Erythroblast (primary cell): Measurements from ENCODE around the gene FAM200B.
A peak's percentile ranks its signal among the peaks of the same experiment; 100 is the strongest.
"Not testable (repeated sequence)": the region's sequence is repeated elsewhere in the genome, so short reads cannot be mapped to it uniquely, and the experiment has no call there.

Experiments used
- DNase-seq, 2 experiments: peaks; one replicate each; lab custom pipeline; 2025; lab: John Stamatoyannopoulos, UW
- GATA1 ChIP-seq: IDR thresholded peaks from 2 replicates; pipeline ENCODE4 v1.6.1; 2011; ENCODE audit warnings: low read depth, mild to moderate bottlenecking, control low read depth, low read length, moderate library complexity
- POLR2A ChIP-seq: IDR thresholded peaks from 2 replicates; pipeline ENCODE4 v1.6.1; 2011; ENCODE audit warnings: mild to moderate bottlenecking, low read length

FAM200B gene

DNA sequence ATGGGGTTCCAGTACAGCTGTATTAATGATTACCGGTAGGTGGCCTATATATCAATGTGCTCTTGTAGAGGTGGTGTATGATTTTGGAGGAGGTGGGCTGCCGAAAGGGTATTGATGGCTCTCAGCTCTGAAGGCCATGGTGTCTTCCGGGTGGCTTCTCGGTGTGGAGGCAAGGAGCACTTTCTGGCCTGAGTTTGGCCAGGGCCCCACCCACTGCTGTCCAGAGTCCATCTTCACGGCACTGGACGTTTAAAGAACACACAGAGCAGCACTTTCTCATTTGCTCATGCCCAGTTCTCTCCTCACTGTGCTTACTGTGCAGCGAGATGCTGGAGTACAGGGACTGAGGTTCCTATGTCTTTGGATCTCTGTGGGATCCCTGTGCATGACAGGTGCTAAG lies 37.3 kb downstream of the FAM200B start:
- no peak for DNase-seq
- TF ChIP-seq POLR2A, result no peak
- no peak for TF ChIP-seq GATA1

GRCh38 chr4:15719506-15719905 lies 37.9 kb downstream of the FAM200B start:
- TF ChIP-seq GATA1 (no peak), POLR2A (no peak)
- DNase-seq, result no peak

GRCh38 chr4:15720851-15721250 lies 39.2 kb downstream of the FAM200B start:
- TF ChIP-seq GATA1, result no peak
- TF ChIP-seq POLR2A, result no peak
- no peak for DNase-seq

GRCh38 chr4:15725608-15726007 lies 44.0 kb downstream of the FAM200B start:
- no peak for TF ChIP-seq GATA1
- TF ChIP-seq POLR2A, result no peak
- peak in 1 of 2 experiments; percentile 5 for DNase-seq

- no peak for TF ChIP-seq POLR2A
- DNase-seq, result peak; percentile 23 to 57
These were observed 48.4 kb downstream of the FAM200B start for GRCh38 chr4:15729910-15730533.

GRCh38 chr4:15733061-15733460 lies 51.4 kb downstream of the FAM200B start:
- not testable (repeated sequence) for DNase-seq

GRCh38 chr4:15735536-15735935 lies 53.9 kb downstream of the FAM200B start:
- DNase-seq, result no peak
- TF ChIP-seq GATA1 (no peak), POLR2A (no peak)

DNA sequence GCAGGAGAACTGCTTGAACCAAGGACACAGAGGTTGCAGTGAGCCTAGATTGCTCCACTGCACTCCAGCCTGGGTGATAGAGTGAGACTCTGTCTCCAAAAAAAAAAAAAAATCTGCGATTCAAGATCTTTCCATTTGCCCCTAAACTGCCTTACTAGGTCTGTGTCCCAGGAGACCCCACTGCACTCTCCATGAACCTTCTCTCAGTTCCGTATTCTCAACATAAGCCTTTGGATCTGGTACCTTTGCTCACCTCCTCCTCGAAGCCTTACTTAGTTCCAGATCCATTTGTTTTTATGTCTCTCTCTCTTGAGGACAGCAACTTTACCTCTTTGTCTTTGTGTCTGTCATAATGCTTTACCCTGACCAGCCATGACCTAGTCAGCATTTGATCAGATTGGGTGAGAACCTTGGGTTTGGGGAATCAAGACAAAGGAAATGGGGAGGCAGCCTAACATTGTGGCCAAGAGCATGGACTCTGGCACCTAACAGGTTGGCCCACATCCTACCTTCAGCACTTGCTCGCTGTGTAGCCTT lies 55.0 kb downstream of the FAM200B start:
- no peak for DNase-seq
- TF ChIP-seq POLR2A (no peak), GATA1 (no peak)

DNA sequence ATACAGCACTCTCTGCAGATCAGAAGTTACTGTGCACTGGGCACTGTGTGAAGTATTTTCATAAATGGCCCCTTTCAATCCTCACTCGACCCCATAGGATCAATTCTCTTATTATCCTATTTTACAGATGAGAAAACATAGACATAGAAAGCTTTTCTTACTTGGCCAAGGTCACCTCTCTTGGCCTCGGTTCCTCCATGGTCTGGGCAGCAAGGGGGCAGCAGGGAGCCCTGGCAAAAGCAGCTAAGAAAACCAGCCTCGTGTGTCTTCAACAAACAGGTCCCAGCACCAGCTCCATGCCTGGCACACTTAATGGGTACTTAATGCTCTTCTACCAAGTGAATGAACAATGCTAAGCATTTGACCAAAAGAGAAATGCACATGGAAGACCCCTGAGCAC lies 55.6 kb downstream of the FAM200B start:
- TF ChIP-seq POLR2A (no peak), GATA1 (no peak)

GRCh38 chr4:15738877-15739276 lies 57.2 kb downstream of the FAM200B start:
- no peak for DNase-seq
- TF ChIP-seq POLR2A (no peak), GATA1 (no peak)

More for the DNA sequence above, 55.6 kb downstream of the FAM200B start:
- DNase-seq, result no peak
